HL-60/S4 treated with retinoic acid at 250 ng/mL for 4 days and 3 days (cell line): ENCODE measurements around the gene LPCAT4.
"Not testable (repeated sequence)": the region's sequence is repeated elsewhere in the genome, so short reads cannot be mapped to it uniquely, and the experiment has no call there.

Source experiments
- in situ Hi-C: fragments of 300-500 bp; cut with MboI; formaldehyde crosslinking; loops from 2 replicates; pipeline ENCODE4 v1.7.0; 2022; ENCODE audit warnings: low sequenced_read_pairs

The LPCAT4 gene

DNA sequence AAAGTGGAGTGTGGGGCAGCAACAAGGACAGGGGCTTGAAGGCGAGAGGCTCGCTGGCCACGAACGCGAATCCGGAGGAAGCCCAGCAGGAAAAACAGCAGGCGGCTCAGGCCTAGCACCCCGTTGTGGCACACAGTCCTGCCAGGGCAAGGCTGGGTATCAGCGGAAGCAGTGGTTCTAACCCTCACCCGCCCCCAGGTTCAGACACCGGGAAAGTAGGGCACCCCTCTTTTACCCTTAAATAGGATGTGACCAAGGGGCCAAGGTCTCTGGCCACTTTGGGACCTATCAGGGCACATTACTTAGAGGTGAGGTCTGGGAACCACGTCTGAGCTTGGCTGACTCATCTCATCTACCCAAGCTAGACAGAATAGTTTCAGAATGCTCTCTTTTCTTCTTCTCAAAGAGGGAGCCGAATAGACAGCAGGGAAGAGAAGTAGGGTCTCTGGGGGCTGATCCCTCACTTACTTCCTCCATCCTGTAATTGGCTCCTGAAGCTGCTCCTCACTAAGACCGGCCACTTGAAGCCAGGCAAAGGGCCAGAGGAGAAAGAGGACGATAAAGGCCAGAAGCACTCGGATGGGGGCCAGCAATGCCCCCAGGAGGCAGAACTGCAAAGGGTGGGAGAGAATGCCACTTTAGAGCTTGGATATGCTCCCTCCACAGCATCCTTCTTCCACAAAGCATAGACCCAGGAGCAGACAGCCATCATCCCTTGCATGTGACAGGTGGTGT, 1.7 kb downstream of the LPCAT4 start:
- in situ Hi-C loops: loop anchor here (10.0 to 25.0 kb wide), 3 partner anchors 70 to 253 kb away; partner anchors contain the start of genes EMC7, GOLGA8A, GOLGA8B and PGBD4

DNA sequence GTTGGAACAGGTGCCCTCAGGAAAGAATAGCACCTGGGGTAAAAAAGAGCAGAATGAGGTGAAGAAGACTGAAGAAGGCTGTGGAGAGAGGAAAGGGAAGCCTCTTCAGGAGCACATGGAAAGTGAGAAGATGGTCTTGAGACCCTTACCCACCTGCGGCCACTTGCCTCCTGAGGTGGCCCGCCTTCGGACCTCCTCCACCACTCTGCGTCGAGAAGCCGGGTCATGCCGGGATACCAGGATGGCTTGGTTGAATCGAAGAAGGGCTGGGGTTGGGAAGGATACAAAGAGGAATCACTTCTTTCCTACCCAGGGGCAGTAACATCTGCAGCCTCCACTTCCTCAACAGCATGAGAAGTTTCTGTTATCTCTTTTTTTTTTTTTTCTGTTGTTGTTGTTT, 3.0 kb downstream of the LPCAT4 start:
- in situ Hi-C loops: loop anchor here (10.0 to 25.0 kb wide), 3 partner anchors 71 to 252 kb away; partner anchors contain the start of genes EMC7, GOLGA8A, GOLGA8B and PGBD4

DNA sequence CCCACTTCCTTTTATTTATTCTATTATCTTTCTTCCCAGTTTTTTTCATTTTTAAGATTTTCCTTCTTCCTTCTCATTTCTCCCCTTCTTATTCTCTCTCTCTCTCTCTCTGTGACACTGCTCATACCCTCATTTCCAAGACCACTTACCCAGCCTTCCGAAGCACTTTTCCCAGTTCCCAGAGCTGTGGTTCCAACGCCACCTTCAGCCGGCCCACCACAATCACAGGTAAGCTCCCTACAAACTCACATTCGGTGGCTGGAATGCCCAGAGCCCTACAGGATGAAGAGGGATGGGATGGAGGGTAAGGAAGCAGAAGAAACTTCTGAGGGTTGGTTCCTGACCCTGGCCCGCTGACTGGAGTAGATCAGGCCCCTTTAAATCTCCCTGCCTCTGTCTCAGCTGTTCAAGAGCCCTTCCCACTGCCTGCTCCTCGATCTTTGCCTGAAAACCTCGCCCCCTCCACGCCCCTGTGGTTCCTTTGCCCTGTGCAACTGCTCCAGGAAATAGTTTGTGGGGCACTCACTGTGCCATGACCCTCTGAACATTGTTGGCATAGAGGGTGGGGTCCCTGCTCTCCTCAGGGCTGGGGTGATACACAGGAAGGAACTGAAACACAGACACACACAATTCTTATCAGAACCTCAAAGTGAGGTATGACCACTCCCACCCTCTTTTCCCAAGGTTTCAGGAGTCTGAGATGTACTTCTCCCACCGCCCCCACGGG, 4.8 kb downstream of the LPCAT4 start:
- in situ Hi-C loops: loop anchor here (10.0 to 25.0 kb wide), 3 partner anchors 73 to 250 kb away; partner anchors contain the start of genes EMC7, GOLGA8A, GOLGA8B and PGBD4

DNA sequence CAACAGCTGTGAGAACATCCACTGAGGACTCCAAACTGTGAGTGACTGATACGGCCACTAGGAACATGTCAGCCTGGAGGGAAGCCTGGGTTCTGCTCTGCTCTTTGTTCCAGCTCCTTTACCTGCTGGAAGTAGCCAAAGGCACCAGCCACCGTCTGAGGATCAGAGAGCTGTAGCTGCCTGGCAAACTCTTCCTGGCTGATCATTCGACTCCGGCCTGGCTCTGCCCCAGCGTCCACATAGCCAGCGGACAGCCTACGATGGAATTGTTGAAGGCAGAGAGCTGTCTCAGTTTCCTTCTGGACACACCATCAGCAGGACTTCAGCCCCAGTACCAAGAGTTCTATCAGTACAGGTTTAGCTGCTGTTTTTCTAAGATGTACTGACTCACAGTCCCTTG, 5.7 kb downstream of the LPCAT4 start:
- in situ Hi-C loops: loop anchor here (10.0 to 25.0 kb wide), 3 partner anchors 74 to 249 kb away; partner anchors contain the start of genes EMC7, GOLGA8A, GOLGA8B and PGBD4

DNA sequence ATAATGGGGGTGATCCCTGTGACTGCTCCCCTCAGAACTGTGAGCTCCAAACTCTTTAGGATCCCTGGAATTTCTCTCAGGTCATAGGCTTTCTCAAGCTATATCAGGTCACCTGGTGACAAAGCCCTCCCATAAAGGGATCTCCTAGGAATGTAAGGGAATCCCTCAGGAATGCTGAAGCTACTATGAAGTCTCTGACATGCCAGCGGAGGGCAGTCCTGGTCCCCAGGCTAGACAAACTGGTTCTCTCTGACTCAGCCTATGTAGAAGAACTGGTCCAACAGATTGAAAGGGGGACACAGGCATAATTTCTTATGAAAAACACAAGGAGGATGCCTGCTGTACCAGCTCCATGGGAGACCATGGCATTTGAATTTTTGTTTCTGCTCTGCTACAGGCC, 6.7 kb downstream of the LPCAT4 start:
- in situ Hi-C loops: loop anchor here (10.0 to 25.0 kb wide), 3 partner anchors 75 to 248 kb away; partner anchors contain the start of genes EMC7, GOLGA8A, GOLGA8B and PGBD4

DNA sequence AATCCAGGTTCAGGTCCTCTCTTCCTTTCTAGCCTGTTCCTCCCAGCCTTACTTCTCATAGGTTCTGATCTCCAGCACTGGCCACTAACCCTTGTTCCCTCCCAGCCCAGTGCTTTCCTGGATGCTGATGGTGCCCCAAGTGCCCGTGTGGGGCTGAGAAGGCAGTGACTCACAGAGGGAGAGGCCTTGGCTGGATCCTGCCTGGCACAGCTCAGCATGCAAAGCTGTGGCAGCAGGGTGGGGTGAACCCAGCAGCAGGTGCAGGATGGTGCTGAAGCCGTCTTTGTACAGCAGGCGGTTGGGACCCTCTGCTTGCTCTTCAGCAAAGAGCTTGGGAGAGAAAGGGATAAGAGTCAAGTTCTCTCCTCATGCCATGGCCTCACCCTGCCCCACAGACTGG, 7.6 kb downstream of the LPCAT4 start:
- in situ Hi-C loops: loop anchor here (25.0 kb wide), 2 partner anchors 228 to 247 kb away; partner anchors contain the start of genes EMC7, GOLGA8B and PGBD4

DNA sequence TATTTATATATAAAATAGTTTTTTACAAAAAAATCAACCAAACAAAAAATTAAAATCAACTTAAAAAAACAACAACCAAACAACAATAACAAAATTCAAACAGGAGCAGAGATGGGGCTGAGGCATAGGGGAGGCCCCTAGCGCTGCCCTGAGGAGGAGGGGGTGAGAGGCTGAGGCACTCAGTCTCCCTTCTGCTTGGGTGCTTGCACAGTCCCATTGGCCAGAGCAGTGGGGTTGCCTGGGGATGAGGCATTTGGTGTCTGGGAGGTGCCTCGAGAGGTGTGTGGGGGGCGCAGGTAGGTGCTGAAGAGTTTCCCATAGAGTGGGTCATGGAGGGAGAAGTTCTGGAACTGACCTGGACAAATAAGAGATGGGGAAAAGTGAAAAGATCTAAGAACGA, 8.0 kb downstream of the LPCAT4 start:
- in situ Hi-C loops: loop anchor here (25.0 kb wide), 2 partner anchors 228 to 247 kb away; partner anchors contain the start of genes EMC7, GOLGA8B and PGBD4

DNA sequence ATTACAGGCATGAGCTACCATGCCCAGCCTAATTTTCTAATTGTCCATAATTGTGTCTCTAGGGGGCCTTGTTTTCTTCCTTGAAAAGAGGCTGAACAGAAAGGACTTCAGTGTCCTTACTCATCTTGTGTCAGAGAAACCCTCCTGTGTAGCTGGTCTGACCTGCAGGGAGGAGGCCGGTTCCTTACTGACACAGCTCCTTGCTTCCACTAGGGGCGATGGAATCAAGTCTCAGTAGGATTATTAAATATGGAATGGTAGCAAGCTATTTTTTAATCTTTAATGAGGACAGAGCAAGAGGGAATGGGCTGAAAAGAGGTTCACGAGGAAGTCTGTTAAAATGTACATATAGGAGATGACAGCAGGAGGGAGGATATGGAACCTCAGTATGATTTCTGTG, 8.6 kb downstream of the LPCAT4 start:
- in situ Hi-C loops: loop anchor here (25.0 kb wide), 2 partner anchors 229 to 246 kb away; partner anchors contain the start of genes EMC7, GOLGA8B and PGBD4

DNA sequence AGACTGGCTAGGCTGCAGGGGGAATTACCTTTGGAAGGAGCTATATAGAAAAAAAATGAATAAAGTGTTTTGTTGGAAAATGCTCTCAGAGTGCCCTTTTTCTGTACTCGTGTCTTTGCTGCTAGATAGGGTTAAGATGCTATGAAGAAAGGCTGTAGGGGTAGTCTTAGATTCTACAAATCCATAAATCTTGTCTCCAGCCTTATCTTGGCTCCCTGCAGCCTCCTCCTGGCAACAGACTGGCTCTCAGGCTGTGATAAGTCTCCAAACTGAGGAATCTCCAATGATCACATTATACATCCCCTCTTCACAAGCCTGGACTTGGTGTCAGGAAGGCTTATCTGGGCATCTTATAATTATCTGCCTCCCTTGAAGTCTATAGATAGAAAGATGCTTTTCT, 9.3 kb downstream of the LPCAT4 start:
- in situ Hi-C loops: loop anchor here (25.0 kb wide), 2 partner anchors 230 to 245 kb away; partner anchors contain the start of genes EMC7, GOLGA8B and PGBD4

DNA sequence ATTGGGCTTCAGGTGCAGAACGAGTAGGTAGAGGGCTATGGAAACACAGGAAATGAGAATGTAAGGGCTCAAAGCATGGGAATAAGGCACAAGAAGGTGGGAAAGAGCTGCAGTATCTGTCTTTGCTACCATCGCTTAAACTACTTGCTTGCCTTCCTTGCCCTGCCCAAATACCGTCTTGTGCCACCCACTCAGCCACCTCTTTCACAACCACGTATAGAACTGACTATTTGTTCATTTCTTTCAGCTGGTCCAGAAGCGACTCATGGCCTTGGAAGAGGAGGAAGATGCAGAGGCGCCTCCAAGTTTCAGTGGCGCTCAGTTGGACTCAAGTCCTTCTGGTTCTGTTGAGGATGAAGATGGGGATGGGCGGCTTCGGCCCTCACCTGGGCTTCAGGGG, 11.8 kb downstream of the LPCAT4 start:
- in situ Hi-C loops: loop anchor here (25.0 kb wide), 2 partner anchors 232 to 243 kb away; partner anchors contain the start of genes EMC7, GOLGA8B and PGBD4

DNA sequence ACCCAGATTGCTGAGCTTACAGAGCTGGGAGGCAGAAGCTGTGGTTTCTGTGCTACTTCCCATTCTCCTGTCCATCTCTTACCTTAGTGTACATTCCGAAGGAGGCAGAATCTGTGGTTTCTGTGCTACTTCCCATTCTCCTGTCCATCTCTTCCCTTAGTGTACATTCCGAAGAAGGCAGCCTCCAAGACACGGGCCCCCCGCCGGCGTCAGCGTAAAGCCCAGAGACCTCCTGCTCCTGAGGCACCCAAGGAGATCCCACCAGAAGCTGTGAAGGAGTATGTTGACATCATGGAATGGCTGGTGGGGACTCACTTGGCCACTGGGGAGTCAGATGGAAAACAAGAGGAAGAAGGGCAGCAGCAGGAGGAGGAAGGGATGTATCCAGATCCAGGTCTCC, 12.7 kb downstream of the LPCAT4 start:
- in situ Hi-C loops: loop anchor here (25.0 kb wide), 2 partner anchors 233 to 242 kb away; partner anchors contain the start of genes EMC7, GOLGA8B and PGBD4

DNA sequence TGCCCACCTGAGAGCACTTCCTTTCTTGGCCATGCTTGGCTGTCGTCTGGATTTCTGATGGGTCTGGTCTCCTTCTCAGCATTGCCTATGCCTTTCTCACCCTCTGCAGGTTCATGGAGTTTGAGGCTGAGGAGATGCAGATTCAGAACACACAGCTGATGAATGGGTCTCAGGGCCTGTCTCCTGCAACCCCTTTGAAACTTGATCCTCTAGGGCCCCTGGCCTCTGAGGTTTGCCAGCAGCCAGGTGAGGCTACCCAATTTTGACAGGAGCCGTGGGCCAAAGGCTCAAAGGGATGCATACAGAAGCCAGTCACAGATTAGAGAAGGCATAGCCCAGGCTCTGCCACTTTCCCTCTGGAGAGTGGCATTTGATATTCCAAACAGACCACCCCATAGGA, 13.4 kb downstream of the LPCAT4 start:
- in situ Hi-C loops: loop anchor here (25.0 kb wide), 2 partner anchors 234 to 241 kb away; partner anchors contain the start of genes EMC7, GOLGA8B and PGBD4

DNA sequence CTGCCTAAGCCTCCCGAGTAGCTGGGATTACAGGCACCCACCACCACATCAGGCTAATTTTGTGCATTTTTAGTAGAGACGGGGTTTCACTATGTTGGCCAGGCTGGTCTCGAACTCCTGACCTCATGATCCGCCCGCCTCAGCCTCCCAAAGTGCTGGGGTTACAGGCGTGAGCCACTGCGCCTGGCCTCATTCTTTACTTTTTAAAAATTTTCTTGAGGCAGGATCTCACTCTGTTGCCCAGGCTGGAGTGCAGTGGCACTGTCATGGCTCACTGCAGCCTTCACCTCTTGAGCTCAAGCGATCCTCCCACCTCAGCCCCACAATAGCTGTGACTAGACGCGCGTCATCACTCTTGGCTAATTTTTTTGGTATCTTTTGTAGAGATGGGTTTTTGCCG, 14.0 kb downstream of the LPCAT4 start:
- in situ Hi-C loops: loop anchor here (25.0 kb wide), 2 partner anchors 234 to 241 kb away; partner anchors contain the start of genes EMC7, GOLGA8B and PGBD4

DNA sequence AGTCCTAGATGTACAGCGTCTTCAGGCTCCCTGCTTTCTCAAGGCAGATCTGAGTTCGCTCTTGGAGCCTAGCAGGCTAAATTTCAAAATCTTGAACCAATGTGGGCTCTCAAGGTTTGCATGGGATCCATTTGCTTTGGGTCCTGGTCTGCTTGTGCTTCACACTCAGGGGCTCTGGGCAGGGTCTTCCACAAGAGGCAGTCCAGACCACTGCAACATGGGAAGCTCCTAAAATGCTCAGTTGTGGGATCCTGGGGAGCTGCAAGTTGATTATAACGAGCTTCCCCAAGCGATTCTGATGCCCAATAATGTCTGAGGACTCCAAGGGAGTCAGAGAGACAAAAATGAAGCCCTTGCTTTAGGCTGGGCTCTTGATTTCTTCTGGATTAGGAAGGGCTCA, 17.2 kb downstream of the LPCAT4 start:
- in situ Hi-C loops: loop anchor here (25.0 kb wide), 2 partner anchors 237 to 238 kb away; partner anchors contain the start of genes EMC7, GOLGA8B and PGBD4

DNA sequence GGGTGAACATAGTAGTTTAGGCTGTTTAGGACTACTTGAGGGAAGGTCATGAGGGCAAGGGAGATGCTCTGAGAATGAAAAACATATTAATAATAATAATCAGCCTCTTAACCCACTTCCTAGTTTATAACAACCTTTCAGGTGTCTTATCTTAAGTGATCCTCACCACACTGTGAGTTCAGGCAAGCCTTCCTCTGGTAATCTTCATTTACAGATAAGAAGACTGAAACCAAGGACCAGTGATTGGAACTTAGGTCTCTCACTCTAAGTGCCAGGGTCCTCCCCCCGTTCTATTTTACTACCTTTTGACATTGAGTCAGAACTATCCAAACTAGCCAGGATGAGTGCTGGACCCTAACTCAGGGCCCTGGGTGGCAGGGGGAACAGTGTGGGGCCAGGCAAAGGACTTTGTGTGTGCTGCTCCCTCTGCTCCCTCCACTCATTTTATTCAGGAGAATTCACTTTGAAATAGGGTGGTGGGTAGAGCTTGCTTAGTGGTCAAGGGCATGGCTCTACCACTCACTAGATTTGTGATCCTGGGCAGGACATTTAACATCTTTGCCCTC, 18.2 kb downstream of the LPCAT4 start:
- in situ Hi-C loops: no loop called here

DNA sequence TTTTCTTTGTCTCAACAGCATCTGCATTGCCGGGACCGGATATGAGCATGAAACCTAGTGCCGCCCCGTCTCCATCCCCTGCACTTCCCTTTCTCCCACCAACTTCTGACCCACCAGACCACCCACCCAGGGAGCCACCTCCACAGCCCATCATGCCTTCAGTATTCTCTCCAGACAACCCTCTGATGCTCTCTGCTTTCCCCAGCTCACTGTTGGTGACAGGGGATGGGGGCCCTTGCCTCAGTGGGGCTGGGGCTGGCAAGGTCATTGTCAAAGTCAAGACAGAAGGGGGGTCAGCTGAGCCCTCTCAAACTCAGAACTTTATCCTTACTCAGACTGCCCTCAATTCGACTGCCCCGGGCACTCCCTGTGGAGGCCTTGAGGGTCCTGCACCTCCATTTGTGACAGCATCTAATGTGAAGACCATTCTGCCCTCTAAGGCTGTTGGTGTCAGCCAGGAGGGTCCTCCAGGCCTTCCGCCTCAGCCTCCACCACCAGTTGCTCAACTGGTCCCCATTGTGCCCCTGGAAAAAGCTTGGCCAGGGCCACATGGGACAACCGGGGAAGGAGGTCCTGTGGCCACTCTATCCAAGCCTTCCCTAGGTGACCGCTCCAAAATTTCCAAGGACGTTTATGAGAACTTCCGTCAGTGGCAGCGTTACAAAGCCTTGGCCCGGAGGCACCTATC, 18.9 kb downstream of the LPCAT4 start:
- in situ Hi-C loops: no loop called here

DNA sequence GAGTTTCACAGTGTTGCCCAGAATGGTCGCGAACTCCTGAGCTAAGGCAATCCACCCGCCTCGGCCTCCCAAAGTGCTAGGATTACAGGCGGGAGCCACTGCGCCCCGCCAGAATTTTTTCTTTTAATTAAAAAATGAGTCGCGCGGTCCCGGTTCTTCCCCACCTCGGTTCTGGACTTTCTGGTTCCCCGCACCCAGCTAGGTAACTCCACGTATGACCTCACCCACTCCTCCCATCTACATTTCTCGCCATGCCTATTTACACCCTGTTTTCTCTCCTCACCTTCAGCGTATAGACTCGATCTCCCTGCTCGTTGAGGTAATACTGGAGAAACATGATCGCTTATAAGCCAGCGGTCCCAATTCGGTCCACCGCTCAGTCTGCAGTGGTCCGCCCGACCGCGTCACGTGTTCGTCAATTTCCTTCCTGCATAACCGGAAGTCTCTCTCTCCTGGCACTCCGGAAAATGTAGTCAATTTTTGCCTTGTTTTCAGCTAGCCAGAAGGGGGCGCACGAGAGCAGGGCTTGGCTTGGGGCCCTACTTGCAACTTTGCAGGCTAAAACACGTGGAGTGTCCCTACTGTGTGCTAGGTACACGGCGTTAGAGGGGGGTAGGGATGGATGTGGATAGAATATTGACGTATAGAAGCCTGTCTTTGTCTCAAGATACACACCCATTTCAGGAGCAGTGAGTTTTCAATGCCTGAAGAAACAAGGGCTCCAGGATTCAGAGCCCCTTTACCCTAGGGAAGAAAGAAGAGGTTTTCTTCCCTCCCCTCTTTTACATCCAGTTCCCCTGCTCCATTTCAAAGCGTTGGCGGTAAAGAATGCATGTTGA, 24.0 kb downstream of the LPCAT4 start, which contains the start of the genes NOP10 and NUTM1:
NOP10 (minus strand) TSS at position 400 of the 839 bp plus-strand sequence; CDS start at position 337, 63 bp downstream.
NUTM1 (plus strand) TSS at position 579 of the 839 bp plus-strand sequence. CDS start 382 bp downstream, outside the sequence.
- in situ Hi-C loops: no loop called here

DNA sequence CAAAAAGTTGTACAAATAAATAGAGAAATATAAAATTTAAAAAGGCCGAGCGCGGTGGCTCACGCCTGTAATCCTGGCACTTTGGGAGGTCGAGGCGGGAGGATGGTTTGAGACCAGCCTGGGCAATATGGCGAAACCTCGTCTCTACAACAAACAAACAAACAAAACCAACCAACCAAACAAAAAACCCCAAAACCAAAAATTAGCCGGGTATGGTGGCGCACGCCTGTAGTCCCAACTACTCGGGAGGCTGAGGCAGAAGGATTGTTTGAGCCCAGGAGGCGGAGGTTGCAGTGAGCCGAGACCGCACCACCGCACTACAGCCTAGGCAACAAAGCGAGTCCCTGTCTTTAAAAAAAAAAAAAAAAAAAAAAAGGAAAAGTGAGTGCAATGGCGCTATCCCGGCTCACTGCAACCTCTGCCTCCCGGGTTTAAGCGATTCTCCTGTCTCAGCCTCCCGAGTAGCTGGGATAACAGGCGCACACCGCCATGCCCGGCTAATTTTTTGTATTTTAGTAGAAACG, 24.7 kb downstream of the LPCAT4 start:
- in situ Hi-C loops: not testable (repeated sequence)
